Common myeloid progenitor, CD34-positive (primary cell): ENCODE results near the gene C7. TPM values are rescaled to one million over a fixed set of nuclear protein-coding genes. Genes with fewer than 3 reads are reported as not detected.
"Not testable (repeated sequence)": the region's sequence is repeated elsewhere in the genome, so short reads cannot be mapped to it uniquely, and the experiment has no call there.

Experiments
- CTCF ChIA-PET: fragments of 350-600 bp; sonication (Branson Sonifier 250); formaldehyde crosslinking; loops from one replicate; lab custom pipeline; 2021; ENCODE audit warnings: antibody characterized with exemption; lab: Charles Lee
- POLR2A ChIA-PET: fragments of 350-600 bp; sonication (Branson Sonifier 250); formaldehyde crosslinking; loops from one replicate; lab custom pipeline; 2021; ENCODE audit warnings: antibody characterized with exemption; lab: Charles Lee
- DNase-seq, 3 donors: peaks; one replicate each; pipeline versions ENCODE4 v3.0.0 to v3.0.0-alpha.2; 2013
- H3K27ac ChIP-seq, 2 experiments: 1 replicate in 1 of 2; 2 replicates in 1 of 2; pipeline ENCODE4 v1.7.0; 2013; ENCODE audit warnings: inconsistent platforms in 2 of 2, low read length in 2 of 2, mild to moderate bottlenecking in 2 of 2, low read depth in 1 of 2, moderate library complexity in 1 of 2; ENCODE audit not compliant: severe bottlenecking in 2 of 2, insufficient read depth in 1 of 2, poor library complexity in 1 of 2
- H3K27me3 ChIP-seq, 5 experiments: replicated peaks in 2 of 5; 1 replicate in 3 of 5; 2 replicates in 2 of 5; pipeline versions ENCODE4 v1.6.1 to v1.7.0; 2013; ENCODE audit warnings: low read length in 4 of 5, mild to moderate bottlenecking in 2 of 5, moderate library complexity in 2 of 5, inconsistent platforms in 1 of 5; ENCODE audit not compliant: insufficient read depth in 5 of 5, control insufficient read depth in 4 of 5
- H3K36me3 ChIP-seq, 4 experiments: 1 replicate in 2 of 4; 2 replicates in 2 of 4; pipeline versions ENCODE4 v1.6.1 to v1.7.0; 2013; ENCODE audit warnings: low read length in 3 of 4, control low read depth in 1 of 4, mild to moderate bottlenecking in 1 of 4; ENCODE audit not compliant: control insufficient read depth in 4 of 4, insufficient read depth in 4 of 4
- H3K4me1 ChIP-seq, 4 experiments: 1 replicate in 3 of 4; 2 replicates in 1 of 4; pipeline versions ENCODE4 v1.6.1 to v1.7.1; 2013; ENCODE audit warnings: low read length in 3 of 4, mild to moderate bottlenecking in 3 of 4, control low read depth in 1 of 4, inconsistent platforms in 1 of 4, moderate library complexity in 1 of 4; ENCODE audit not compliant: control insufficient read depth in 4 of 4, insufficient read depth in 4 of 4; ENCODE audit errors: control extremely low read depth in 1 of 4
- H3K4me3 ChIP-seq, 7 experiments: 1 replicate in 4 of 7; 2 replicates in 3 of 7; pipeline versions ENCODE4 v1.5.1 to v1.7.0; 2013; ENCODE audit warnings: mild to moderate bottlenecking in 7 of 7, low read length in 6 of 7, moderate library complexity in 6 of 7, inconsistent platforms in 2 of 7, low read depth in 2 of 7, control low read depth in 1 of 7; ENCODE audit not compliant: insufficient read depth in 4 of 7, control insufficient read depth in 1 of 7; ENCODE audit errors: extremely low read depth in 1 of 7
- H3K9me3 ChIP-seq, 5 experiments: 1 replicate in 4 of 5; 2 replicates in 1 of 5; pipeline versions ENCODE4 v1.6.1 to v1.7.1; 2013; ENCODE audit warnings: low read length in 4 of 5, mild to moderate bottlenecking in 2 of 5, inconsistent platforms in 1 of 5, low read depth in 1 of 5, moderate library complexity in 1 of 5; ENCODE audit not compliant: control insufficient read depth in 4 of 5, insufficient read depth in 2 of 5; ENCODE audit errors: control extremely low read depth in 1 of 5
- WGBS: methylation state at CpG from one replicate; pipeline ENCODE4 v1.1.5; 2013; ENCODE audit not compliant: insufficient coverage; 5-methylcytosine and 5-hydroxymethylcytosine counted together
- polyA plus RNA-seq: library from polyadenylated mRNA; unstranded; fragments of 120-200 nt; gene quantifications from one replicate; pipeline ENCODE4 v1.2.1, GENCODE V29; 2013

Gene C7
- polyA plus RNA-seq = 0.01 TPM

- no peak within 1 kb of the TSS for H3K4me3 ChIP-seq
- 19% methylated on average over 2 of the region's 3 CpGs for WGBS
Measured at GRCh38 chr5:40909264-40909663, at the start of gene C7. Gene C7, plus strand, starts transcription at chr5:40909497. Its CDS starts 114 bp downstream, at chr5:40909611.

DNA sequence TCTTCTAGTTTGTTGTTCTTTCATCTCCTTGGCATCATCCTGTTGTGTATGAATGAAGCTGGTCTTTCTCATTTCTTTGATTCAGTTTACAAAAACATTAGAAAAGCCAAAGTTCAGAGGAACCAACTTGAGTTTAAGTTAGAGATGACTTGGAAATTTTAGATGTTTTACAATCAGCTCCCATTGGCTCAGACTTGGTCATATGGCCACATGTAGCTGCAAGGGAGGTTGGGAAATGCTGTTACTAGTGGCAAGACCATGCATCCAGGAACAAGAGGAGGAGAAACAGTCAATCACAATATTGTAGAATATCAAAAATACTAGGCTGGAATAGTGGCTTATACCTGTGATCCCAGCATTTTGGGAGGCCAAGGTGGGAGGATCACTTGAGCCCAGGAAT is 48.6 kb upstream of the C7 start:
- Histone ChIP-seq H3K4me1 (no peaks in the 10 kb centered on the region), H3K27ac (no peak overlapping the region), H3K4me3 (no peak overlapping the region), H3K9me3 (no peaks in the 10 kb centered on the region), H3K36me3 (peaks cover 0 to under 1% (median 0%) of the 10 kb centered on the region in 4 experiments), H3K27me3 (no peaks in the 10 kb centered on the region)
- CTCF ChIA-PET = interaction anchor here (1.0 to 1.2 kb wide), 2 partner anchors 11 to 15 kb away, joined by 3 read pairs; no protein-coding TSS in a partner anchor
- POLR2A ChIA-PET = no interaction called here
- DNase-seq = no peak

More at GRCh38 chr5:40909264-40909663, at the start of gene C7:
- CTCF ChIA-PET = no interaction called here
- Histone ChIP-seq H3K9me3 (no peaks in the 10 kb centered on the region), H3K27me3 (peaks cover 0 to 5% (median 0%) of the 10 kb centered on the region in 5 experiments), H3K27ac (no peak within 1 kb of the TSS), H3K36me3 (no peaks in the 10 kb centered on the region), H3K4me1 (no peaks in the 10 kb centered on the region)
- POLR2A ChIA-PET = no interaction called here
- no peak for DNase-seq

DNA sequence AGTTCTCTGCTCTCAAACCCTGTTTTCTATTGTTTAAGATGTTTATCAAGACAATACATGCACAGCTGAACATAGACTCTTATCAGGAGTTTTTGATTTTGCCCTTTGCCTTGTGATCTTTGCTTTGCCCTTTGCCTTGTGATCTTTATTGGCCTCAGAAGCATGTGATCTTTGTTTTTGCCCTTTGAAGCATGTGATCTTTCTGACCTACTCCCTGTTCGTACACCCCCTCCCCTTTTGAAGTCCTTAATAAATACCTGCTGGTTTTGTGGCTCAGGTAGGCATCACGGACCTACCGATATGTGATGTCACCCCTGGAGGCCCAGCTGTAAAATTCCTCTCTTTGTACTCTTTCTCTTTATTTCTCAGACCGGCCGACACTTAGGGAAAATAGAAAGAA is 44.3 kb upstream of the C7 start:
- DNase-seq, H3K9me3 ChIP-seq, H3K27me3 ChIP-seq, H3K36me3 ChIP-seq, H3K4me3 ChIP-seq, H3K4me1 ChIP-seq, CTCF ChIA-PET, H3K27ac ChIP-seq, POLR2A ChIA-PET: not testable (repeated sequence)
- WGBS = 100% methylated on average over 2 of the region's 5 CpGs

GRCh38 chr5:40866844-40867243 is 42.5 kb upstream of the C7 start:
- H3K4me3 ChIP-seq = no peak overlapping the region
- H3K4me1 ChIP-seq = no peaks in the 10 kb centered on the region
- H3K36me3 ChIP-seq = no peaks in the 10 kb centered on the region
- no peak overlapping the region for H3K27ac ChIP-seq
- ChIA-PET POLR2A (no interaction called here), CTCF (interaction anchor here (1.4 kb wide), 1 partner anchor 26 kb away, joined by 3 read pairs; no protein-coding TSS in a partner anchor)
- H3K9me3 ChIP-seq = no peaks in the 10 kb centered on the region
- no peak for DNase-seq
- 100% methylated on average over 1 of the region's 5 CpGs for WGBS
- H3K27me3 ChIP-seq = no peaks in the 10 kb centered on the region

GRCh38 chr5:40869384-40869783 is 39.9 kb upstream of the C7 start:
- CTCF ChIA-PET = no interaction called here
- H3K4me1 ChIP-seq = no peaks in the 10 kb centered on the region
- POLR2A ChIA-PET = no interaction called here
- no peak overlapping the region for H3K4me3 ChIP-seq
- no peak for DNase-seq
- H3K27me3 ChIP-seq = no peaks in the 10 kb centered on the region
- no peaks in the 10 kb centered on the region for H3K9me3 ChIP-seq
- WGBS = no CpG with 5 or more reads among the region's 1 CpG
- no peak overlapping the region for H3K27ac ChIP-seq
- H3K36me3 ChIP-seq = no peaks in the 10 kb centered on the region

DNA sequence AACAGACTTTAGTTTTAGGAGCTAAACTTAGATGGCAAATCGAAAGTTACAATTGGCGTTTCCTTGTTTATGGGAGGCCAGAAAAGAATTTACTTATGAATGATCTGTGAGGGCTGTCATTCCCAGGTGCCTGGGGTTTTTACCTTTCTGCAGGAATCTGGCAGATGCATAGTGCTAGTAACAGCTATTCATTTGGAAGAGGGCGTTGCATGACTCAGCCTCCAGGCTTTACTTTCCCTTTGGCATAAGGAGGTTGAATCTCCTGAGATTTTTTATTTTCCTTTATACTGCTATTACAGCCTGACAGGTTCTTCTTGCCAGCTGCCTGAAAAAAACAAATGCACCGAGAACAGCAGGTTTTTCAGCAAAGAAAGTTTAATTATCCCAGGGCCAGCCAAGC is 38.1 kb upstream of the C7 start:
- no peaks in the 10 kb centered on the region for H3K27me3 ChIP-seq
- DNase-seq = no peak
- H3K4me1 ChIP-seq = no peaks in the 10 kb centered on the region
- H3K27ac ChIP-seq = no peak overlapping the region
- H3K36me3 ChIP-seq = no peaks in the 10 kb centered on the region
- H3K9me3 ChIP-seq = no peaks in the 10 kb centered on the region
- ChIA-PET CTCF (interaction anchor here (0.8 to 1.2 kb wide), 2 partner anchors 11 to 1298 kb away, joined by 3 to 4 read pairs; no protein-coding TSS in a partner anchor), POLR2A (interaction anchor here (1.0 kb wide), 1 partner anchor 23 kb away, joined by 4 read pairs; no protein-coding TSS in a partner anchor)
- 96% methylated on average over 4 of the region's 4 CpGs for WGBS
- H3K4me3 ChIP-seq = no peak overlapping the region

DNA sequence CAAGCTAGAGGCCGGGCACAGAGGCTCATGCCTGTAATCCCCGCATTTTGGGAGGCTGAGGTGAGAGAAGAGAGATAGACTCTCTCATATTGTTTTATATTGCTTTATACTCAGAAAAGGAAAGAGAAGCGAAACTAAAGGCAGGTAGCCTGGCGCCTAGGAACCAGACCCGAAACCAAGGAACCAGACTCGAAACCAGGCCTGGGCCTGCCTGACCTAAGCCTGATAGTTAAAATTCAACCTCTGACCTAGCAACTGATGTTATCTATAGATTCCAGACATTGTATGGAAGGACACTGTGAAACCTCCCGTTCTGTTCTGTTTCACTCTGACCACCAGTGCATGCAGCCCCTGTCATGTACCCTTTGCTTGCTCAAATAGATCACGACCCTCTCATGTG is 37.0 kb upstream of the C7 start:
- H3K4me1 ChIP-seq, DNase-seq, H3K36me3 ChIP-seq, CTCF ChIA-PET, H3K4me3 ChIP-seq, H3K27me3 ChIP-seq, H3K27ac ChIP-seq, H3K9me3 ChIP-seq, POLR2A ChIA-PET: not testable (repeated sequence)
- 100% methylated on average over 2 of the region's 8 CpGs for WGBS
